Activated CD8-positive, alpha-beta memory T cell treated with anti-CD3 and anti-CD28 coated beads, Interleukin-2, amount 50 U/mL, for 1 hour (primary cell): ENCODE measurements around the gene C1QTNF3.
A peak's percentile ranks its signal among the peaks of the same experiment; 100 is the strongest.
"Not testable (repeated sequence)": the region's sequence is repeated elsewhere in the genome, so short reads cannot be mapped to it uniquely, and the experiment has no call there.

Source experiments
- DNase-seq: peaks from one replicate; pipeline ENCODE4 v3.0.0-alpha.2; 2020; ENCODE audit errors: extremely low read depth

Gene C1QTNF3

GRCh38 chr5:34021334-34021733, 21.7 kb downstream of the C1QTNF3 start:
- no peak for DNase-seq

GRCh38 chr5:34020726-34021125, 22.3 kb downstream of the C1QTNF3 start:
- no peak for DNase-seq

- DNase-seq = no peak
These were observed 25.8 kb downstream of the C1QTNF3 start for GRCh38 chr5:34017254-34017653.

- no peak for DNase-seq
These were observed 26.3 kb downstream of the C1QTNF3 start for GRCh38 chr5:34016750-34017149.

GRCh38 chr5:34016222-34016621, 26.8 kb downstream of the C1QTNF3 start:
- no peak for DNase-seq

GRCh38 chr5:34015120-34015822, 27.7 kb downstream of the C1QTNF3 start:
- no peak for DNase-seq

GRCh38 chr5:34014626-34015025, 28.4 kb downstream of the C1QTNF3 start:
- DNase-seq = no peak

GRCh38 chr5:34013547-34013946, 29.5 kb downstream of the C1QTNF3 start:
- no peak for DNase-seq

- DNase-seq = no peak
These were observed 30.2 kb downstream of the C1QTNF3 start for GRCh38 chr5:34012791-34013190.

GRCh38 chr5:34011536-34011935, 31.5 kb downstream of the C1QTNF3 start:
- no peak for DNase-seq

GRCh38 chr5:34010146-34010545, 32.9 kb downstream of the C1QTNF3 start:
- not testable (repeated sequence) for DNase-seq

GRCh38 chr5:34009610-34010009, 33.4 kb downstream of the C1QTNF3 start:
- DNase-seq = no peak

GRCh38 chr5:34008802-34009201, 34.2 kb downstream of the C1QTNF3 start:
- no peak for DNase-seq

GRCh38 chr5:34007621-34008600, 35.1 kb downstream of the C1QTNF3 start, which contains the start of gene AMACR:
Gene AMACR, minus strand, starts transcription at chr5:34008050. Its CDS starts 31 bp downstream, at chr5:34008019.
- DNase-seq = peak; percentile 50

GRCh38 chr5:34007201-34007620, 35.8 kb downstream of the C1QTNF3 start:
- no peak for DNase-seq

GRCh38 chr5:34005681-34006080, 37.3 kb downstream of the C1QTNF3 start:
- no peak for DNase-seq

GRCh38 chr5:34005211-34005610, 37.8 kb downstream of the C1QTNF3 start:
- DNase-seq = no peak

- DNase-seq = no peak
These were observed 39.1 kb downstream of the C1QTNF3 start for GRCh38 chr5:34003941-34004340.

GRCh38 chr5:34002629-34003328, 40.2 kb downstream of the C1QTNF3 start:
- DNase-seq = no peak

GRCh38 chr5:34001241-34001841, 41.7 kb downstream of the C1QTNF3 start:
- DNase-seq = no peak

- no peak for DNase-seq
These were observed 43.0 kb downstream of the C1QTNF3 start for GRCh38 chr5:33999978-34000377.
